ENCODE measurements around the gene ENTR1. TPM values are rescaled to one million over a fixed set of nuclear protein-coding genes. Genes with fewer than 3 reads are reported as not detected.

Gene ENTR1
- total and polyA plus RNA-seq, 10 of the 15 experiments (the other 5 are each of a cell fraction or from before 2014, with no cell fraction given) = 8.2 to 96.4 (median 41.1) TPM

DNA sequence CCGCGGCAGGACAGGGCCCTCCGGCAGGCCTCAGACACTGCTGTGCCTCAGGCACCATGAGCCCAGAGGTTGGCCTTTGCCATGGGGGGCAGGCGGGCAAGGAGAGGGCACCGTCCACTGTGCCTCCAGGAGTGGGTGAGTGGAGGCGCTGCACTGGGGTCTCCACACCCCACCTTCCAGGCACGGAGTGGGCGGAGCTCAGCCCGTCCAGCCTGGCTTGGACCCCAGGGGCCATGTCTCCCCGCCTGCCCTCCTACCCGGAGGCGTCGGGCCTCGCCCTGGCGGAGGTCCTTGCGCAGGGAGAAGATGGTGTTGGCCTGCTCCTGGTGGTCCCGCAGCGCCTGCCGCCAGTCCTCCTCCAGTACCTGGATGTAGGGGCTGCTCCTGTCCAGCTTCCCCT, 40.4 kb downstream of the ENTR1 start (continued):
- no peak for TF ChIP-seq ZNF207 (IDR thresholded peaks at IDR 0.05; ENCODE audit: borderline replicate concordance)
- no peak for TF ChIP-seq ZBTB11 (CRISPR knock-in tag; IDR thresholded peaks at IDR 0.05)

DNA sequence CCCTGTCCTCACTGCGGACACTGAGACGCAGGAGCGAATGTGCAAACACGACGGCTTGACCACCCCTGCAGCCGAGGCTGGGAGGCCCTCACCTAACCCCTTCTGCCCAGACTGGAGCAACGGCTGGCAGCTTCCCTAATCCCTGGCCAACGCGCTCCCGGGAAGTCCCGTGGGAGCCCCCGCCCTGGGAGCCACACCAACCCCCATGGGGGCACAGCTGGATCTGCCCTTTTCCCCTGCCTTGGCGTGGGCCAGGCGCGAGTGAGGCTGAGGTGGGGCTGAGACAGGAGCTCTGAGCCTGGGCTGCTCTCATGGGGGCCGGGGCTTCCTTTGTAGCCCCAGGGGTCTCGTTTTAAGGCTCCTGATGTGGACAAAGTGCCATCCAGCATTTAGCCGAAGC, 42.2 kb downstream of the ENTR1 start:
- DNase-seq (ENCODE audit: low read depth, low spot score) = no peak
- no peak overlapping the region for H3K27ac ChIP-seq (ENCODE audit: control insufficient read depth, insufficient read depth)
- H3K4me2 ChIP-seq (ENCODE audit: control insufficient read depth, insufficient read depth) = no peak overlapping the region
- H3K4me3 ChIP-seq = no peak overlapping the region
- RAD21 ChIA-PET (ENCODE audit: unreplicated experiment) = no interaction called here
- ATAC-seq = no peak
- in situ Hi-C loops (cut with MboI) (no loop called here), intact Hi-C loops (cut with micrococcal nuclease; ENCODE audit: unreplicated experiment) (no loop called here)
- H4K20me1 ChIP-seq (ENCODE audit: control insufficient read depth, insufficient read depth) = no peaks in the 10 kb centered on the region
- H3K4me1 ChIP-seq (ENCODE audit: control insufficient read depth, insufficient read depth, low read length) = peaks cover 9% of the 10 kb centered on the region
- peaks cover 0 to 1% of the 10 kb centered on the region in 2 experiments; a peak in 2 of 4 replicates for H3K36me3 ChIP-seq (ENCODE audit: control insufficient read depth in 2 of 2, insufficient read depth in 2 of 2, low read length in 1 of 2)
- no peak for FAIRE-seq
- H3K79me2 ChIP-seq (ENCODE audit: control insufficient read depth, insufficient read depth, low read length) = no peaks in the 10 kb centered on the region
- no peak overlapping the region for H2AFZ ChIP-seq (ENCODE audit: control insufficient read depth, low read depth, low read length)
- no TSS peak for BruUV-seq (replicated peaks)
- no peaks in the 10 kb centered on the region for H3K27me3 ChIP-seq (replicated peaks in 1 of 2; ENCODE audit: control insufficient read depth in 2 of 2, insufficient read depth in 2 of 2, low read length in 1 of 2)
- SMC1A ChIA-PET (ENCODE audit: uncharacterized antibody, unreplicated experiment) = no interaction called here
- 48% methylated on average over 18 of the region's 18 CpGs for WGBS (ENCODE audit: insufficient coverage, insufficient replicate concordance, low lambda C conversion rate, missing lambda C conversion rate)
- H3K9ac ChIP-seq (ENCODE audit: control insufficient read depth, insufficient read depth, low read length) = no peak overlapping the region
- CTCF ChIA-PET = no interaction called here
- POLR2A ChIA-PET = no interaction called here
- H3K9me3 ChIP-seq (replicated peaks; ENCODE audit: control insufficient read depth, insufficient read depth, low read length) = no peaks in the 10 kb centered on the region; the same call in 2 of the 3 replicates
- no peak for TF ChIP-seq JUNB (IDR thresholded peaks at IDR 0.05)
- TF ChIP-seq NR2C2 (IDR thresholded peaks at IDR 0.05; ENCODE audit: borderline replicate concordance, control insufficient read depth, insufficient read length, low read depth) = no peak
- no peak for TF ChIP-seq RAD21 (IDR thresholded peaks at IDR 0.05; ENCODE audit: insufficient read depth, low read depth, low read length)
- no peak for TF ChIP-seq PAX5 (IDR thresholded peaks at IDR 0.05; ENCODE audit: borderline replicate concordance, low read depth, low read length)
- no peak for TF ChIP-seq ZBTB11 (CRISPR knock-in tag; IDR thresholded peaks at IDR 0.05)
- TF ChIP-seq REST (IDR thresholded peaks at IDR 0.05; ENCODE audit: low read depth, low read length) = no peak
- TF ChIP-seq PAX8 (IDR thresholded peaks at IDR 0.05) = no peak
- no peak for TF ChIP-seq ESRRA (IDR thresholded peaks at IDR 0.05; ENCODE audit: low read length)
- no peak for TF ChIP-seq PML (IDR thresholded peaks at IDR 0.05; ENCODE audit: low read length)
- no peak for TF ChIP-seq RBBP5 (conservative IDR thresholded peaks at IDR 0.05)
- no peak for TF ChIP-seq E2F4 (IDR thresholded peaks at IDR 0.05; ENCODE audit: low read depth, low read length)

Measured in GM12878 (cell line).